DOHH2 (cell line): Measurements from ENCODE around the gene RCOR1.

Source experiments
- EZH2phosphoT487 ChIP-seq: fragments of 200-600 bp; sonication (generic); IDR thresholded peaks from 2 replicates; pipeline ENCODE4 v1.6.1; 2017; ENCODE audit warnings: borderline replicate concordance, mild to moderate bottlenecking, antibody characterized with exemption, low read length, moderate library complexity, mixed read lengths
- TF ChIP-seq, protein P1 (sequence below): fragments of 200-600 bp; sonication (generic); IDR thresholded peaks from one replicate; pipeline ENCODE4 v1.5.1; 2014; ENCODE audit warnings: antibody characterized with exemption, mild to moderate bottlenecking, low read depth, low read length; ENCODE audit not compliant: poor library complexity, severe bottlenecking

DNA sequence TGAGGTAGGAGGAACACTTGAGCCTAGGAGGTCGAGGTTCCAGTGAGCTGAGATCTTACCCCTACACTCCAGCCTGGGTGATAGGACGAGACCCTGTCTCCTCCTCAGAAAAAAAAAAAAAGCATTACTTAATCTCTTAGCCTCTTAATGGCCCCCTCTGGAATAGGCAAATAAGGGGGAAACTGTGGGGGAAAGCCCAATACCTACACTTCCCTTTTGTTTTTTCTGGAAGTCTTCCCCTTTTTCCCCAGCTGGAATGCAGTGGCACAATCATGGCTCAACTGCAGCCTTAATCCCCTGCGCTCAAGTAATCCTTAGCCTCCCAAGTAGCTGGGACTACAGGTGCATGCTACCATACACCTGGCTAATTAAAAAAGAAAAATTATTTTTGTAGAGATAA, 32.2 kb downstream of the RCOR1 start:
- TF ChIP-seq, protein P1, sequence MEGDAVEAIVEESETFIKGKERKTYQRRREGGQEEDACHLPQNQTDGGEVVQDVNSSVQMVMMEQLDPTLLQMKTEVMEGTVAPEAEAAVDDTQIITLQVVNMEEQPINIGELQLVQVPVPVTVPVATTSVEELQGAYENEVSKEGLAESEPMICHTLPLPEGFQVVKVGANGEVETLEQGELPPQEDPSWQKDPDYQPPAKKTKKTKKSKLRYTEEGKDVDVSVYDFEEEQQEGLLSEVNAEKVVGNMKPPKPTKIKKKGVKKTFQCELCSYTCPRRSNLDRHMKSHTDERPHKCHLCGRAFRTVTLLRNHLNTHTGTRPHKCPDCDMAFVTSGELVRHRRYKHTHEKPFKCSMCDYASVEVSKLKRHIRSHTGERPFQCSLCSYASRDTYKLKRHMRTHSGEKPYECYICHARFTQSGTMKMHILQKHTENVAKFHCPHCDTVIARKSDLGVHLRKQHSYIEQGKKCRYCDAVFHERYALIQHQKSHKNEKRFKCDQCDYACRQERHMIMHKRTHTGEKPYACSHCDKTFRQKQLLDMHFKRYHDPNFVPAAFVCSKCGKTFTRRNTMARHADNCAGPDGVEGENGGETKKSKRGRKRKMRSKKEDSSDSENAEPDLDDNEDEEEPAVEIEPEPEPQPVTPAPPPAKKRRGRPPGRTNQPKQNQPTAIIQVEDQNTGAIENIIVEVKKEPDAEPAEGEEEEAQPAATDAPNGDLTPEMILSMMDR: no peak
- TF ChIP-seq EZH2phosphoT487: no peak
